GM23248 (cell line): ENCODE measurements around the gene FAM240B.

Experiments
- EZH2 ChIP-seq: fragments of 200-600 bp; sonication (generic); IDR thresholded peaks from 2 replicates; pipeline ENCODE4 v1.6.1; 2018; ENCODE audit warnings: antibody characterized with exemption, mild to moderate bottlenecking; ENCODE audit not compliant: insufficient read depth, poor library complexity, severe bottlenecking
- EZH2phosphoT487 ChIP-seq: fragments of 200-600 bp; sonication (generic); IDR thresholded peaks from 2 replicates; pipeline ENCODE4 v1.6.1; 2018; ENCODE audit warnings: antibody characterized with exemption, moderate library complexity, mild to moderate bottlenecking, low read depth; ENCODE audit not compliant: insufficient read depth

DNA sequence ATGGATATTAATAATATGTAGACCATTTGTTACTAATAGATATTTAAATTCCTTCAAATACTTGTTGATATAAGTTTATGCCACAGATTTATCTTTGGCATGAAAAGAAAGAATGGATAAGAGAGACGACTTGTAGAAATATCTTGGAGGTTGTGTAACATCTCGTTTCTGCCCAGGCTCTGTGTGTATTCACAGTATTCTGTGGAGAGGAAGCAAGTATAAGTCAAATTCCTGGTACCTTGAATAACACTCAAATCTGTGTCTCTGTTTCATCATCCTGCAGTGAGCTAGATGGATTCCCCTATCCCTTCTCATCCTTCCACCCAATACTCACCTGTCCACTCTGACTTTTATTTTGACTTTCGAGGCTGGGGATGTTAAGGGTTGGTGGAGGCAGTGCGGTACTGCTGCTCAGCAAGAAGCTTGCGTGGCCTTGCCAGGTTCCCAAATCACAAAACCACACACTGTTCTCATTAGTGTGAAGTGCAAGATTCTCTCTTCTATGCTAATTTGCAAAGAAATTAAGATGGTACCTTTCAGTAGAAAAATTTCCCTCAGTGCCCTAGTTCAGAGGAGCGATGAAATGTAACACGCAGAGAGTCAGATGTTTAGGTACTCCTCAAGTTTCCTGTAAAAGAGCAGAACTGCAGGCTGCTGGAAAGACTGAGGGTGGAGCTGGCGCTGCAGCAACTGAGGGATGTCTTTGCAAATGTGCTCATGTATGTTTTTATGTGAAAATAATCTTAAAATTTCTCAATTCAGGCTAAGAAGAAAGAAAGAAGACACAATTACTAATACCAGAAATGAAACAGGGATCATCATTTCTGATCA is 57.0 kb downstream of the FAM240B start:
- TF ChIP-seq EZH2phosphoT487 (no peak), EZH2 (no peak)
